Astrocyte (in vitro differentiated cells and primary cell): Measurements from ENCODE around the gene COG4. TPM values are rescaled to one million over a fixed set of nuclear protein-coding genes. Genes with fewer than 3 reads are reported as not detected.
A peak's percentile ranks its signal among the peaks of the same experiment; 100 is the strongest.

ENCODE experiments used
- DNase-seq: peaks from one replicate; pipeline ENCODE4 v3.0.0-alpha.2; 2010; ENCODE audit warnings: low read depth
- FAIRE-seq: peaks from 2 replicates; lab custom pipeline; 2011; peaks lifted over from hg19 to GRCh38; lab: Jason Lieb, UNC
- H2AFZ ChIP-seq: 2 replicates; pipeline ENCODE4 v1.6.0; 2012; ENCODE audit warnings: low read depth, low read length, inconsistent platforms
- H3K27ac ChIP-seq: 2 replicates; pipeline ENCODE4 v1.5.1; 2011; ENCODE audit warnings: low read depth, low read length, inconsistent platforms
- H3K27me3 ChIP-seq: 2 replicates; pipeline ENCODE4 v1.6.0; 2011; ENCODE audit warnings: low read length, inconsistent platforms; ENCODE audit not compliant: insufficient read depth
- H3K36me3 ChIP-seq: 2 replicates; pipeline ENCODE4 v1.5.1; 2011; ENCODE audit warnings: low read length, inconsistent platforms; ENCODE audit not compliant: insufficient read depth
- H3K4me1 ChIP-seq: 2 replicates; pipeline ENCODE4 v1.5.1; 2011; ENCODE audit warnings: low read length, inconsistent platforms; ENCODE audit not compliant: insufficient read depth
- H3K4me2 ChIP-seq: 2 replicates; pipeline ENCODE4 v1.6.0; 2012; ENCODE audit warnings: low read length, inconsistent platforms
- H3K4me3 ChIP-seq: 2 replicates; pipeline ENCODE4 v1.5.1; 2011; ENCODE audit warnings: low read depth, mild to moderate bottlenecking, low read length, inconsistent platforms; ENCODE audit not compliant: insufficient read depth
- H3K79me2 ChIP-seq: 2 replicates; pipeline ENCODE4 v1.6.0; 2012; ENCODE audit warnings: mild to moderate bottlenecking, low read length, inconsistent platforms; ENCODE audit not compliant: insufficient read depth
- H3K9ac ChIP-seq: 2 replicates; pipeline ENCODE4 v1.6.0; 2012; ENCODE audit warnings: mild to moderate bottlenecking, low read length, inconsistent platforms
- H3K9me3 ChIP-seq: 2 replicates; pipeline ENCODE4 v1.5.1; 2012; ENCODE audit warnings: low read depth, mild to moderate bottlenecking, low read length, inconsistent platforms; ENCODE audit not compliant: insufficient read depth
- H4K20me1 ChIP-seq: 2 replicates; pipeline ENCODE4 v1.6.0; 2012; ENCODE audit warnings: low read length, inconsistent platforms; ENCODE audit not compliant: insufficient read depth
- H3K27ac Mint-ChIP-seq: one replicate; pipeline ENCODE4 v1.8.0; 2021; ENCODE audit warnings: mild to moderate bottlenecking, mixed read lengths; ENCODE audit not compliant: unreplicated experiment
- H3K27me3 Mint-ChIP-seq: one replicate; pipeline ENCODE4 v1.8.0; 2021; ENCODE audit warnings: low read depth, mixed read lengths; ENCODE audit not compliant: unreplicated experiment
- H3K36me3 Mint-ChIP-seq: one replicate; pipeline ENCODE4 v1.8.0; 2021; ENCODE audit warnings: low read depth, mixed read lengths; ENCODE audit not compliant: unreplicated experiment
- H3K4me1 Mint-ChIP-seq: one replicate; pipeline ENCODE4 v1.8.0; 2021; ENCODE audit warnings: low read depth, mixed read lengths; ENCODE audit not compliant: unreplicated experiment
- H3K4me3 Mint-ChIP-seq: one replicate; pipeline ENCODE4 v1.8.0; 2021; ENCODE audit warnings: mild to moderate bottlenecking, moderate library complexity, mixed read lengths; ENCODE audit not compliant: unreplicated experiment
- H3K9me3 Mint-ChIP-seq: one replicate; pipeline ENCODE4 v1.8.0; 2021; ENCODE audit warnings: mild to moderate bottlenecking, mixed read lengths; ENCODE audit not compliant: unreplicated experiment
- EZH2 ChIP-seq: IDR thresholded peaks from 2 replicates; pipeline ENCODE4 v1.6.1; 2012; ENCODE audit warnings: mild to moderate bottlenecking, low read length, inconsistent platforms; ENCODE audit not compliant: insufficient read depth
- total RNA-seq: library from RNA; stranded (reverse); gene quantifications from 2 replicates; pipeline ENCODE4 v1.2.1, GENCODE V29; 2021
- TF ChIP-seq, protein P1 (sequence below): IDR thresholded peaks from 2 replicates; pipeline ENCODE4 v1.5.1; 2011; ENCODE audit warnings: low read depth, mild to moderate bottlenecking, inconsistent platforms, low read length, moderate library complexity; ENCODE audit not compliant: insufficient read depth

COG4 gene
- total RNA-seq, 1 donor from 2014 or later = 42.6 TPM

DNA sequence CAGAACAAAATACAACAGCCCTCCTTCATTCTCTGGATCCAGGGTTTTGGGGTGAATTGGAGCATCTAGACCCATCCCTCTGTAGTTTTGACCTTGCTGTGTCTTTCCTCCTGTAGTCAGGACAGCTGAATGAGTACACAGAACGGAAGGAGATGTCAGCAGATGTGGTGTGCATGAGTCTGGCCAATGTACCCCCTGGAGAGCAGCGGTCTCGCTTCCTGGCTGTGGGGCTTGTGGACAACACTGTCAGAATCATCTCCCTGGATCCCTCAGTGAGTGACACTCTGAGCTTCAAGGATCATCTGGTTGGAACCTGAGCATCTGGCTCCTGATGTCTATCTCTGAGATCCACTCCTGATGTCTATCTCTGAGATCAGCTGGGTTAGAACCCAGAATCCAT, 32.7 kb upstream of the COG4 start:
- Mint-ChIP-seq H3K27me3 (no peaks in the 10 kb centered on the region), H3K36me3 (peaks cover 34% of the 10 kb centered on the region), H3K9me3 (no peaks in the 10 kb centered on the region), H3K27ac (peak overlapping the region; percentile 14), H3K4me1 (peaks cover 22% of the 10 kb centered on the region), H3K4me3 (no peak overlapping the region)
- peaks cover 64% of the 10 kb centered on the region for H3K79me2 ChIP-seq
- peaks cover 21% of the 10 kb centered on the region for H3K4me1 ChIP-seq
- TF ChIP-seq EZH2 = no peak
- TF ChIP-seq, protein P1, sequence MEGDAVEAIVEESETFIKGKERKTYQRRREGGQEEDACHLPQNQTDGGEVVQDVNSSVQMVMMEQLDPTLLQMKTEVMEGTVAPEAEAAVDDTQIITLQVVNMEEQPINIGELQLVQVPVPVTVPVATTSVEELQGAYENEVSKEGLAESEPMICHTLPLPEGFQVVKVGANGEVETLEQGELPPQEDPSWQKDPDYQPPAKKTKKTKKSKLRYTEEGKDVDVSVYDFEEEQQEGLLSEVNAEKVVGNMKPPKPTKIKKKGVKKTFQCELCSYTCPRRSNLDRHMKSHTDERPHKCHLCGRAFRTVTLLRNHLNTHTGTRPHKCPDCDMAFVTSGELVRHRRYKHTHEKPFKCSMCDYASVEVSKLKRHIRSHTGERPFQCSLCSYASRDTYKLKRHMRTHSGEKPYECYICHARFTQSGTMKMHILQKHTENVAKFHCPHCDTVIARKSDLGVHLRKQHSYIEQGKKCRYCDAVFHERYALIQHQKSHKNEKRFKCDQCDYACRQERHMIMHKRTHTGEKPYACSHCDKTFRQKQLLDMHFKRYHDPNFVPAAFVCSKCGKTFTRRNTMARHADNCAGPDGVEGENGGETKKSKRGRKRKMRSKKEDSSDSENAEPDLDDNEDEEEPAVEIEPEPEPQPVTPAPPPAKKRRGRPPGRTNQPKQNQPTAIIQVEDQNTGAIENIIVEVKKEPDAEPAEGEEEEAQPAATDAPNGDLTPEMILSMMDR = no peak
- FAIRE-seq = no peak
- H3K36me3 ChIP-seq = peaks cover 76% of the 10 kb centered on the region
- no peaks in the 10 kb centered on the region for H3K9me3 ChIP-seq
- H3K4me3 ChIP-seq = no peak overlapping the region
- no peaks in the 10 kb centered on the region for H3K27me3 ChIP-seq
- no peak overlapping the region for H3K4me2 ChIP-seq
- H2AFZ ChIP-seq = no peak overlapping the region
- DNase-seq = no peak
- no peak overlapping the region for H3K27ac ChIP-seq
- no peak overlapping the region for H3K9ac ChIP-seq
- peaks cover 91% of the 10 kb centered on the region for H4K20me1 ChIP-seq

DNA sequence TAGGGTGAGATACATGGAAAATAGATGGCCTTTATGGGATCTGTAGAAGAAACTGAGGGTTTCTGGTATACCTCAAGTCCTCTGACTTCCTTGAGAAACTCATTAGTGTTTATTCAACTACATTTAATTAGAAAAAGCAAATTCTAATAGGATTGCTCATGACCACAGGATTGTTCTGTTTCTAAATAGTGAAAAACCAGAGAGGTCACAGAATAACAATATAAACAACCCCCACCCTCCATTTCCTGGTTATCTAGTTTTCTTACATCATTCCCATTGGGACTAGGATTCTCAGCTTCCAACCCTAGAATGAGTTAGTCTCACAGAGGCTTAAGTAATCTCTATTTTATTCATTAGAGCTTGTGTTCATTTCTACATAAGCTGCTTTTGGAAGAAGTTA, 30.3 kb upstream of the COG4 start:
- TF ChIP-seq, protein P1 = no peak
- no peak for TF ChIP-seq EZH2
- peaks cover 72% of the 10 kb centered on the region for H3K79me2 ChIP-seq
- Mint-ChIP-seq H3K27me3 (no peaks in the 10 kb centered on the region), H3K27ac (peak overlapping the region; percentile 94), H3K9me3 (no peaks in the 10 kb centered on the region), H3K4me1 (peaks cover 28% of the 10 kb centered on the region), H3K36me3 (peaks cover 34% of the 10 kb centered on the region), H3K4me3 (no peak overlapping the region)
- H2AFZ ChIP-seq = no peak overlapping the region
- peak overlapping the region; percentile 78 for H3K27ac ChIP-seq
- no peaks in the 10 kb centered on the region for H3K27me3 ChIP-seq
- peak; percentile 77 for DNase-seq
- H3K4me1 ChIP-seq = peaks cover 21% of the 10 kb centered on the region
- H3K9me3 ChIP-seq = no peaks in the 10 kb centered on the region
- peak overlapping the region; percentile 47 for H3K9ac ChIP-seq
- peaks cover 78% of the 10 kb centered on the region for H3K36me3 ChIP-seq
- no peak for FAIRE-seq
- H3K4me2 ChIP-seq = peak overlapping the region; percentile 71
- H3K4me3 ChIP-seq = no peak overlapping the region
- H4K20me1 ChIP-seq = peaks cover 90% of the 10 kb centered on the region

DNA sequence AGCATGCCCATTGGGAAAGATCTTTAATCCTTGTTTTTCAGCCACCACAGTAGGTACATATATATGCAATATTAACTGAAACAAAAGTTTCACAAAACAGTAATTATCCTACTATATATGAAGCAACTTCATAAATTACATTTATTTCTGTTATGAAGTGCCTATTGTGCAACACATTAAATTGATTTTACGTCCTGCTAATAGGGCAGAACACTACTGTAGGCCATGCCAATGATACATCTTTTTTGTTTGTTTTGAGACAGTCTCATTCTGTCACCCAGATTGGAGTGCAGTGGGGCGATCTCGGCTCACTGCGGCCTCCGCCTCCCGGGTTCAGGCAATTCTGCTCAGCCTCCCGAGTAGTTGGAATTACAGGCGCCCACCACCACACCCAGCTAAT, 29.3 kb upstream of the COG4 start:
- H3K9me3 Mint-ChIP-seq = no peaks in the 10 kb centered on the region
- Histone ChIP-seq H4K20me1 (peaks cover 93% of the 10 kb centered on the region), H3K9ac (no peak overlapping the region), H3K79me2 (peaks cover 76% of the 10 kb centered on the region), H3K9me3 (no peaks in the 10 kb centered on the region), H3K4me1 (peaks cover 21% of the 10 kb centered on the region), H3K27ac (no peak overlapping the region), H3K36me3 (peaks cover 81% of the 10 kb centered on the region), H3K27me3 (no peaks in the 10 kb centered on the region), H3K4me3 (no peak overlapping the region), H2AFZ (no peak overlapping the region), H3K4me2 (no peak overlapping the region)
- DNase-seq = no peak
- H3K27me3 Mint-ChIP-seq = no peaks in the 10 kb centered on the region
- no peak overlapping the region for H3K27ac Mint-ChIP-seq
- H3K4me1 Mint-ChIP-seq = peaks cover 34% of the 10 kb centered on the region
- TF ChIP-seq, protein P1 = no peak
- TF ChIP-seq EZH2 = no peak
- peaks cover 34% of the 10 kb centered on the region for H3K36me3 Mint-ChIP-seq
- FAIRE-seq = no peak
- no peak overlapping the region for H3K4me3 Mint-ChIP-seq
